Measurements from ENCODE around the gene RAB24.

- TF ChIP-seq CTCF (IDR thresholded peaks at IDR 0.05; ENCODE audit: poor library complexity), result peak; percentile 82
- no peak for TF ChIP-seq EZH2phosphoT487 (IDR thresholded peaks at IDR 0.05; ENCODE audit: low read depth, severe bottlenecking, unreplicated experiment)
These were observed 14.4 kb upstream of the RAB24 start for GRCh38 chr5:177317959-177318377.
